ENCODE data around the gene PADI1.

GRCh38 chr1:17233675-17234320 lies 28.9 kb downstream of the PADI1 start:
- TF ChIP-seq GLIS3 (CRISPR knock-in tag; IDR thresholded peaks at IDR 0.05) (no peak), CSDC2 (CRISPR knock-in tag; IDR thresholded peaks at IDR 0.05) (no peak), ZNF70 (CRISPR knock-in tag; IDR thresholded peaks at IDR 0.05) (no peak), PATZ1 (CRISPR knock-in tag; IDR thresholded peaks at IDR 0.05; ENCODE audit: borderline replicate concordance) (peak; percentile 21; the same call in 1 of the 2 replicates), SNAI2 (CRISPR knock-in tag; IDR thresholded peaks at IDR 0.05) (no peak)

Measured in SK-N-SH treated with all-trans-retinoic acid at 6 μM for 48 hours (cell line).